Measurements from ENCODE around the gene SSH3. TPM values are rescaled to one million over a fixed set of nuclear protein-coding genes. Genes with fewer than 3 reads are reported as not detected.

SSH3 gene
- total and polyA plus RNA-seq, 4 donors: 7.1 to 21.5 (median 14.5) TPM

- H3K36me3 ChIP-seq (ENCODE audit: control insufficient read depth, insufficient read depth, low read length): peaks cover 7% of the 10 kb centered on the region
- peak within 1 kb of the TSS; percentile 68 for H3K4me3 ChIP-seq (ENCODE audit: low read depth, low read length)
- H3K4me1 ChIP-seq (ENCODE audit: control insufficient read depth, insufficient read depth, low read length): peaks cover 65% of the 10 kb centered on the region
- peak; percentile 72 to 98 (median 89) for DNase-seq (ENCODE audit: low read depth in 4 of 6, low spot score in 6 of 6)
- H3K27ac ChIP-seq (ENCODE audit: low read depth, low read length): peak within 1 kb of the TSS; percentile 96
- WGBS (ENCODE audit: insufficient coverage): under 1% methylated on average over 28 of the region's 37 CpGs
- no peaks in the 10 kb centered on the region for H3K9me3 ChIP-seq (ENCODE audit: control insufficient read depth, insufficient read depth, low read length)
- H3K27me3 ChIP-seq (ENCODE audit: control insufficient read depth, insufficient read depth, low read length): no peaks in the 10 kb centered on the region
Measured at GRCh38 chr11:67353317-67354074, 50.2 kb downstream of the SSH3 start, which contains the start of gene POLD4. POLD4 (minus strand) TSS chr11:67353546; CDS start chr11:67353399, 147 bp downstream.

GRCh38 chr11:67354075-67355022, 51.0 kb downstream of the SSH3 start:
- Histone ChIP-seq H3K36me3 (ENCODE audit: control insufficient read depth, insufficient read depth, low read length) (peaks cover 7% of the 10 kb centered on the region), H3K4me3 (ENCODE audit: low read depth, low read length) (peak overlapping the region; percentile 68), H3K4me1 (ENCODE audit: control insufficient read depth, insufficient read depth, low read length) (peaks cover 65% of the 10 kb centered on the region), H3K9me3 (ENCODE audit: control insufficient read depth, insufficient read depth, low read length) (no peaks in the 10 kb centered on the region), H3K27ac (ENCODE audit: low read depth, low read length) (peak overlapping the region; percentile 78), H3K27me3 (ENCODE audit: control insufficient read depth, insufficient read depth, low read length) (no peaks in the 10 kb centered on the region)
- peak in 1 of 6 donors; percentile 11 for DNase-seq (ENCODE audit: low read depth in 4 of 6, low spot score in 6 of 6)
- WGBS (ENCODE audit: insufficient coverage): 22% methylated on average over 6 of the region's 8 CpGs

DNA sequence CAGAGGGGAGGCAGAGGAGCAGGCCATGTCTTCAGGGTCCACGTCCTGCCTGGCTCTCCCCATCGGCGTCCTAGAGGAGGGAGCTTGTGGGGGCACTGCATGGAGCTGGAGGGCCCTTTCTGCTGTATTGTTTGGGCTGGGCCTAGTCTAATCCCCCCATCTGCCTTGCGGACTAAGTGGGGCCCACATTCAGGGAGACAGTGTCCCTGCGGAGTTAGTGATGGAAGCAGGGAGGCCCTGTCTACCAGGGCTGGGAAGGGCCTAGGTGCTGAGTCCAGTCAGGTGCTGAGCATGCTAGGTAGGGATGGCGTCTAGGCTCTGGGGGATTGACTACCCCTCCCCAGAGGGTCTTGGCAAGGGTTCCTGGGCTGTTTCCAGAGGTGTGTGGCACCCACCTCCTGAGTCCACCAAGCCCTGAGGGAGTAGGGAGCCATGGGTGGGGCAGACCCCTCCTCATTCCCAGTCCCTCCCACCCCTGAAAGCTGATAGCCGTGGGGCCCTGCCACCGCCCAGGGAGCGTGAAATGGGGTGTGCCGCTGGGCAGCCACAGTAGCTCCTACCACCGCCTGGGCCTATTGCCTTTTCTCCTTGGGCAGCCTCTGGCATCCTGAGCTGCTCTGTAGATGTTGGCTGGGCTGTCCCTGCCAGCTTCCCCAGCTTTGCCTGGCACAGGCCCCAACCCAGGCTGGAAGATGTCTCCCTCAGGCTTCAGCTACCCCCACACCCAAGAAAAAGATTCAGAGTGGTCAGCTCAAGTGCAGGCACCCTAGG, 51.9 kb downstream of the SSH3 start:
- peaks cover 6% of the 10 kb centered on the region for H3K36me3 ChIP-seq (ENCODE audit: control insufficient read depth, insufficient read depth, low read length)
- H3K4me3 ChIP-seq (ENCODE audit: low read depth, low read length): no peak overlapping the region
- peaks cover 65% of the 10 kb centered on the region for H3K4me1 ChIP-seq (ENCODE audit: control insufficient read depth, insufficient read depth, low read length)
- no peaks in the 10 kb centered on the region for H3K9me3 ChIP-seq (ENCODE audit: control insufficient read depth, insufficient read depth, low read length)
- DNase-seq (ENCODE audit: low read depth in 4 of 6, low spot score in 6 of 6): peak in 1 of 6 donors; percentile 44
- WGBS (ENCODE audit: insufficient coverage): 75% methylated on average over 6 of the region's 11 CpGs
- H3K27ac ChIP-seq (ENCODE audit: low read depth, low read length): peak overlapping the region; percentile 36
- H3K27me3 ChIP-seq (ENCODE audit: control insufficient read depth, insufficient read depth, low read length): no peaks in the 10 kb centered on the region

- H3K27ac ChIP-seq (ENCODE audit: low read depth, low read length): no peak overlapping the region
- WGBS (ENCODE audit: insufficient coverage): 57% methylated on average over 3 of the region's 4 CpGs
Measured at GRCh38 chr11:67355794-67356386, 52.6 kb downstream of the SSH3 start.

GRCh38 chr11:67356387-67356863, 53.1 kb downstream of the SSH3 start:
- Histone ChIP-seq H3K9me3 (ENCODE audit: control insufficient read depth, insufficient read depth, low read length) (no peaks in the 10 kb centered on the region), H3K27ac (ENCODE audit: low read depth, low read length) (no peak overlapping the region), H3K4me1 (ENCODE audit: control insufficient read depth, insufficient read depth, low read length) (peaks cover 59% of the 10 kb centered on the region), H3K36me3 (ENCODE audit: control insufficient read depth, insufficient read depth, low read length) (peaks cover 4% of the 10 kb centered on the region), H3K4me3 (ENCODE audit: low read depth, low read length) (no peak overlapping the region), H3K27me3 (ENCODE audit: control insufficient read depth, insufficient read depth, low read length) (no peaks in the 10 kb centered on the region)
- 47% methylated on average over 3 of the region's 4 CpGs for WGBS (ENCODE audit: insufficient coverage)
- DNase-seq (ENCODE audit: low read depth in 4 of 6, low spot score in 6 of 6): no peak

More at GRCh38 chr11:67355794-67356386, 52.6 kb downstream of the SSH3 start:
- DNase-seq (ENCODE audit: low read depth in 4 of 6, low spot score in 6 of 6): no peak
- H3K4me1 ChIP-seq (ENCODE audit: control insufficient read depth, insufficient read depth, low read length): peaks cover 65% of the 10 kb centered on the region
- H3K36me3 ChIP-seq (ENCODE audit: control insufficient read depth, insufficient read depth, low read length): peaks cover 4% of the 10 kb centered on the region
- no peaks in the 10 kb centered on the region for H3K27me3 ChIP-seq (ENCODE audit: control insufficient read depth, insufficient read depth, low read length)
- H3K4me3 ChIP-seq (ENCODE audit: low read depth, low read length): no peak overlapping the region
- no peaks in the 10 kb centered on the region for H3K9me3 ChIP-seq (ENCODE audit: control insufficient read depth, insufficient read depth, low read length)

DNA sequence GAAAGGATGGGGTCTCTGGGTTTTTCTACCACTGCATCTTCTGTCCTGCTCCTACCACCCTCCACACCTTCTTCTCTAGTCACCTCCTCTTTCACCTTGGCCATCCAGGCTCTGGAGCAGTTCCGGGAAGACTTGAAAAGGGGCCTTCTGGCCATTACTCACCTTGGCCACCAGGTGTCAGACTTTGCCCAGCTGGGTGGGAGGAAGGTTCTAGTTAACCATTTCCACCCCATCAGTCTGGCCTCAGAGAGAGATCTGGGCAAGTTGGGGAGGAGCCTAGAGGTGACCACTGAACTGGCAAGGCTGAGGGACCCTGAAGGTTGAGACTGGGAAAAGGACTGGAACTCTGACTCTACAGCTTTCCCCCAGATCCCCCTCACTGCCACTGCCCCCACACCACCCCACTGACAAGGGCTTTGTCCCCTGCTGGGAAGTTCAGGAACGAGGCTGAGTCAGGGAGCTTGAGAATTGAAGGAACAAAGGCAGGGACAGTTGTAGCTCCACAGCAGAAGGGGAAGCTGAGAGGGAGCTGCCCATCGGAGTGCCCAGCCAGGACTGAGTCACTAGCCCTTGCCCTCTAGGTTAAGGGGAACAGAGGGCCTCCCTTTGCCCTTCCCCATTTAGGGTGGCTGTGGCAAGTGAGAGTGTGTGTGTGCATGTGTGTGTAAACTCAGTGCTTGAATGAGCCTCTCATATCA, 53.7 kb downstream of the SSH3 start:
- peak in 2 of 6 donors; percentile 85 to 86 for DNase-seq (ENCODE audit: low read depth in 4 of 6, low spot score in 6 of 6)
- Histone ChIP-seq H3K4me1 (ENCODE audit: control insufficient read depth, insufficient read depth, low read length) (peaks cover 55% of the 10 kb centered on the region), H3K4me3 (ENCODE audit: low read depth, low read length) (no peak overlapping the region)

GRCh38 chr11:67357831-67358670, 54.7 kb downstream of the SSH3 start:
- peak in 2 of 6 donors; percentile 39 to 45 for DNase-seq (ENCODE audit: low read depth in 4 of 6, low spot score in 6 of 6)
- Histone ChIP-seq H3K27ac (ENCODE audit: low read depth, low read length) (no peak overlapping the region), H3K4me1 (ENCODE audit: control insufficient read depth, insufficient read depth, low read length) (peaks cover 46% of the 10 kb centered on the region), H3K27me3 (ENCODE audit: control insufficient read depth, insufficient read depth, low read length) (no peaks in the 10 kb centered on the region), H3K36me3 (ENCODE audit: control insufficient read depth, insufficient read depth, low read length) (peaks cover 8% of the 10 kb centered on the region), H3K4me3 (ENCODE audit: low read depth, low read length) (no peak overlapping the region), H3K9me3 (ENCODE audit: control insufficient read depth, insufficient read depth, low read length) (no peaks in the 10 kb centered on the region)
- WGBS (ENCODE audit: insufficient coverage): 49% methylated on average over 10 of the region's 12 CpGs

More for the DNA sequence above, 53.7 kb downstream of the SSH3 start:
- peak overlapping the region; percentile 57 for H3K27ac ChIP-seq (ENCODE audit: low read depth, low read length)
- H3K27me3 ChIP-seq (ENCODE audit: control insufficient read depth, insufficient read depth, low read length): no peaks in the 10 kb centered on the region
- 16% methylated on average over 3 of the region's 3 CpGs for WGBS (ENCODE audit: insufficient coverage)
- no peaks in the 10 kb centered on the region for H3K9me3 ChIP-seq (ENCODE audit: control insufficient read depth, insufficient read depth, low read length)
- H3K36me3 ChIP-seq (ENCODE audit: control insufficient read depth, insufficient read depth, low read length): peaks cover 8% of the 10 kb centered on the region
